Right atrium auricular region (tissue), 2 donors: ENCODE data around the gene WDR11. TPM values are rescaled to one million over a fixed set of nuclear protein-coding genes. Genes with fewer than 3 reads are reported as not detected.

ENCODE experiments used
- DNase-seq: peaks from one replicate; pipeline ENCODE4 v3.0.0-alpha.2; 2019; ENCODE audit warnings: low spot score
- H3K27ac ChIP-seq, 2 donors: fragments of 200-600 bp; sonication (generic); 1 replicate in 1 of 2; 2 replicates in 1 of 2; pipeline ENCODE4 v1.5.1; 2016 to 2019
- H3K27me3 ChIP-seq, 2 donors: fragments of 200-600 bp; sonication (generic); one replicate each; pipeline versions ENCODE4 v1.5.1 to v1.6.0; 2017 to 2019
- H3K36me3 ChIP-seq: fragments of 200-600 bp; sonication (generic); one replicate; pipeline ENCODE4 v1.5.1; 2016
- H3K4me1 ChIP-seq, 2 donors: fragments of 200-600 bp; sonication (generic); one replicate each; pipeline versions ENCODE4 v1.5.1 to v1.6.0; 2017 to 2019
- H3K4me3 ChIP-seq, 2 donors: fragments of 200-600 bp; sonication (generic); 1 replicate in 1 of 2; 2 replicates in 1 of 2; pipeline ENCODE4 v1.5.1; 2017 to 2019; ENCODE audit warnings: mild to moderate bottlenecking in 1 of 2, moderate library complexity in 1 of 2
- H3K9me3 ChIP-seq, 2 donors: fragments of 200-600 bp; sonication (generic); one replicate each; pipeline ENCODE4 v1.5.1; 2019
- total RNA-seq, 2 donors: library from RNA; depleted of rRNA; stranded (reverse); fragments of >200 nt; gene quantifications; one replicate each; pipeline ENCODE4 v1.1.0, GENCODE V29; 2016
- TF ChIP-seq, protein P1 (sequence below), 2 donors: fragments of 200-600 bp; sonication (generic); IDR thresholded peaks; one replicate each; pipeline ENCODE4 v1.5.1; 2019; ENCODE audit warnings: antibody characterized with exemption in 2 of 2

WDR11 gene
- total RNA-seq, 2 donors from 2014 or later = 11.1 to 12.7 TPM

DNA sequence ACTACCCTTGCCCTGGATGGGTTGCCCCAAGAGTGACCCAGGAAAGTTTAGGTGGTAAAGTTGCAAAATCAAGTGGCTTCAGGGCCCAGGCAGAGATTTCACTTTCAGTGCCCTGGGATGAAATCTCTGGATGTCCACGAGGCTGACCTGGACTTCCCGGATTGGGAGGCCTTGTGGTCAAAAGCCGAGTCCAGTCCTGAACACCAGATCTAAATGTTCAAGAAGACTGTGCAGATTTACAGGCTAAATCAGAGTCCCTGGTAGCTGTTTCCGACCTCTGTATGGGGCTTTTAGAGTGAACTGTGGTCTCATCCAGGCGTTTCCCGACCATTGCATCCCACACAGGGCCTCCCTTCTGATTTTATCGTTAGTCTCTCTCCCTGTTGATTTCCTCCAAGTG, 95.3 kb downstream of the WDR11 start:
- DNase-seq = no peak
- Histone ChIP-seq H3K4me3 (no peak overlapping the region), H3K27me3 (peaks cover 0 to 3% of the 10 kb centered on the region in 2 donors), H3K9me3 (no peaks in the 10 kb centered on the region), H3K27ac (no peak overlapping the region), H3K36me3 (no peaks in the 10 kb centered on the region), H3K4me1 (peaks cover 0 to 8% of the 10 kb centered on the region in 2 donors)
- TF ChIP-seq, protein P1, sequence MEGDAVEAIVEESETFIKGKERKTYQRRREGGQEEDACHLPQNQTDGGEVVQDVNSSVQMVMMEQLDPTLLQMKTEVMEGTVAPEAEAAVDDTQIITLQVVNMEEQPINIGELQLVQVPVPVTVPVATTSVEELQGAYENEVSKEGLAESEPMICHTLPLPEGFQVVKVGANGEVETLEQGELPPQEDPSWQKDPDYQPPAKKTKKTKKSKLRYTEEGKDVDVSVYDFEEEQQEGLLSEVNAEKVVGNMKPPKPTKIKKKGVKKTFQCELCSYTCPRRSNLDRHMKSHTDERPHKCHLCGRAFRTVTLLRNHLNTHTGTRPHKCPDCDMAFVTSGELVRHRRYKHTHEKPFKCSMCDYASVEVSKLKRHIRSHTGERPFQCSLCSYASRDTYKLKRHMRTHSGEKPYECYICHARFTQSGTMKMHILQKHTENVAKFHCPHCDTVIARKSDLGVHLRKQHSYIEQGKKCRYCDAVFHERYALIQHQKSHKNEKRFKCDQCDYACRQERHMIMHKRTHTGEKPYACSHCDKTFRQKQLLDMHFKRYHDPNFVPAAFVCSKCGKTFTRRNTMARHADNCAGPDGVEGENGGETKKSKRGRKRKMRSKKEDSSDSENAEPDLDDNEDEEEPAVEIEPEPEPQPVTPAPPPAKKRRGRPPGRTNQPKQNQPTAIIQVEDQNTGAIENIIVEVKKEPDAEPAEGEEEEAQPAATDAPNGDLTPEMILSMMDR (IDR thresholded peaks at IDR 0.05) = no peak

DNA sequence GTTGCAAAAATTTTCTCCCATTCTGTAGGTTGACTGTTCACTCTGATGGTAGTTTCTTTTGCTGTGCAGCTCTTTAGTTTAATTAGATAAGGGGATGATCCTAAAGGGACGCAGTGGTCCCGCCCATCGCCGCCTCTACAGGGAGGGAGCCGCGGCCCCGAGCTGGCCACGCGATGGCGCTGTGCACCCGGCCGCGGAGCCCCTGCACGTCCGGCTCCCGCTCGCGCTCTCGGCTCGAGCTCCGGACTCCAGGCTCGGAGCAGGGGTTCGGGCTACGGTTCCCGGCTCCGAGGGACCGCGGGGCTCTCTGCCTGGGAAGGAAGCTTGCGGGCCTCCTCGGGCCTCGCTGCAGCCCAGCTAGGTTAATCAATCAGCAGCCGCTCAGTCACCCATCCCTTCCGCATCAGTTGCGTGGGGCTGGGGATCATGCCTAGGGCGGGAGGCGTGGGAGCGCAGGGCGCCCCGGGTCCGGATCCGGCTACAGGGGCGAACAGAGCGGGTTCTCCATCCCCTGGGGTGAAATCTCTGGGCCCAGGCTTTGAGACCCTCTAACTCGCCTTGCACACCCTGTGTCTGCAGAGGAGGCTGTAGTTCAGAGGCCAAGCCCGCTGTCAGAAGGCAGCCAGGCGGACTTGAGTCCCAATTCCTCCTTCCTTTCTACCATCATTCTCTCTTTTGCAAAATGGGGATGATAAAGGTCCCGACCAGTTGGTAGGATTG, 97.9 kb downstream of the WDR11 start:
- TF ChIP-seq, protein P1 (IDR thresholded peaks at IDR 0.05) = peak; percentile 87 to 95
- Histone ChIP-seq H3K27ac (no peak overlapping the region), H3K4me3 (peak overlapping the region; percentile 20 to 50), H3K4me1 (peaks cover 0 to 8% of the 10 kb centered on the region in 2 donors), H3K27me3 (peaks cover 0 to 3% of the 10 kb centered on the region in 2 donors), H3K36me3 (no peaks in the 10 kb centered on the region), H3K9me3 (peaks cover 0 to 9% of the 10 kb centered on the region in 2 donors)
- peak; percentile 69 for DNase-seq

DNA sequence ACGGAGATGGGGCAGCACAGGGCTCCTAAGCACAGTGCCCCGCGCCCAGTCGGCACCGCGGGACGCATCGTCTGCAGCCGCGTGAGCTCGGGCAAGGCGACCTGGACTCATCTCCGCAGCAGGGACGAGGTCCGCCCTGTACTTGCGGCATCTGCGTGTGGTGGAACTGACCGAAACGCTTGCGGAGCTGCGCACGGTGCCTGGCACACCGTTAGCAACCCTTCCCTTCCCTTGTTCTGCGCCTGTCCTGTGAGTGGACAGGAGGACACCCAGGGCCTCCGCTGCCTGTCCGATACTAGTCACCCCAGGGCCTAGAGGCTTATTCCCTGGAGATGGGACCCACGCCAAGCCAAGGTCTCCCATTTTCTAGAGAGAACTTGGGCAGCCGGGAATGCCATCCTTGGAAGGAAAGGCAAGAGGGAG, 98.5 kb downstream of the WDR11 start:
- TF ChIP-seq, protein P1 (IDR thresholded peaks at IDR 0.05) = no peak
- H3K27me3 ChIP-seq = peaks cover 0 to 3% of the 10 kb centered on the region in 2 donors

DNA sequence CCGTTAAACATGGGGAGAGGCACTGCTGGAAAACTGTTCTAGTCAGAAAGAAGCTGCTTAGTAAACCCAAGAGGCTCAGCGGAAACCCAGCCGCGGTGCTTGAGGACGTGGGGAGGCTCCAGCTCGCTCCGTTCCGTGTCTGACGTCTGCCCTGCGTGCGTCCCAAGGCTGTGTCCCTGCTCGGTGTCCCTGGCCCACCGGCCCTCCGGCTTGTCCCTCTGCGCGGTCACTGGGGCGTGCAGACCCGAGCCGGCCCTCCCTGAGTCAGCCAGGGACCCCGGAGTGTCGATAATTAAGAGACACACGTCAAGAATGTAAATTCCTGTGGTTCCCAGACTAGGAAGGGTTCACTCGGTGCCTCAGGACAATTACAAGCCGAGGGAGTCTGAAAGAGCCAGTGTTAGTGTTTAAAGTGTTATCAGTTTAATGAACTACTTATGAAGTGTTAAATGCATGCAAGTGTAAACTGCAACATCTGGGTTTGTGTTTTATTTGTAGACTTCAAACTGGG, 98.9 kb downstream of the WDR11 start:
- no peak overlapping the region for H3K27ac ChIP-seq
- DNase-seq = no peak
- no peaks in the 10 kb centered on the region for H3K36me3 ChIP-seq
- TF ChIP-seq, protein P1 (IDR thresholded peaks at IDR 0.05) = no peak
- peaks cover 0 to 3% of the 10 kb centered on the region in 2 donors for H3K27me3 ChIP-seq
- H3K9me3 ChIP-seq = peaks cover 0 to 15% of the 10 kb centered on the region in 2 donors
- peaks cover 0 to 8% of the 10 kb centered on the region in 2 donors for H3K4me1 ChIP-seq
- peak overlapping the region in 1 of 2 donors; percentile 50 for H3K4me3 ChIP-seq

More for the DNA sequence above, 98.5 kb downstream of the WDR11 start:
- peaks cover 0 to 15% of the 10 kb centered on the region in 2 donors for H3K9me3 ChIP-seq
- H3K4me3 ChIP-seq = peak overlapping the region in 1 of 2 donors; percentile 50
- no peaks in the 10 kb centered on the region for H3K36me3 ChIP-seq
- DNase-seq = no peak
- peaks cover 0 to 8% of the 10 kb centered on the region in 2 donors for H3K4me1 ChIP-seq
- H3K27ac ChIP-seq = no peak overlapping the region

DNA sequence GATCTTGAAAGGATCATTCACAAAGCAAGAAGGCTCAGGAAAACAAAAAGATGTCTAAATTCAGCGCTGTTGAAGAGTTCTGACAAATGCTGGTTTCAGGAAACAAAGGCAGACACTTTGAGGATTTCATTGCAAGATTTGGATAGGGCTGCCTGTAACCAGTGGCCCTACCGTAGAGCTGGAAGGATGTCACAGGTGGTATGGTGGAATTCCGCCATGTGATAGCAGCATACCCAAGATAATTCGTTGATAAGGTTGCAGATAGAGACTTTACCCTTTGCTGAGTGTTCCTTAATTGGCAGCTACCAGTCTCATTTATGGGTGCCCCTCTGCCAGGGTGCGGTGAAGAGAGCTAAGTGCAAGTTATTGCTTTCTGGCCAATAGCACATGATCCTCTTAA, 100.1 kb downstream of the WDR11 start:
- Histone ChIP-seq H3K4me1 (peaks cover 0 to 8% of the 10 kb centered on the region in 2 donors), H3K27me3 (peaks cover 0 to 3% of the 10 kb centered on the region in 2 donors), H3K27ac (no peak overlapping the region), H3K4me3 (no peak overlapping the region), H3K9me3 (peaks cover 0 to 15% of the 10 kb centered on the region in 2 donors), H3K36me3 (no peaks in the 10 kb centered on the region)
- TF ChIP-seq, protein P1 (IDR thresholded peaks at IDR 0.05) = no peak
- DNase-seq = no peak
